ENCODE data around the gene CELSR3.

The CELSR3 gene

DNA sequence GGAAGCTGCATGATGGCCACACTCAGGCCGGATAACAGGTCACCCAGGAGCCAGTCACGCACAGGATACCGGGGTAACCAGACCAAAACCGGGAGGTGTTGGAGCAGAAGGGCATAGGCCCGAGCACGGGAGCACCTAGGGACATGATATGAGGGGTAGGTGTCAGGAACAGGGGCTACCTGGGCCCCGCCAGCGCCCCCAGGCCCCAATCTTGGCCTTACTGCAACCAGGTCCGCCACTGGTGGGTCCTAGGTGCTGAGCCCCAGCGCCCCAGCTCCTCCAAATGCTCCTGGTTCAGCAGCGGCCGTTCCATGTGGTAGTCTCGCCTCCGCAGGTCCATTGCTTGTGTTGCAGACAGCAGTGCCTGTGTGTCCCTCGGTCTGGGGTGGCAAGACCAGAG, 29.4 kb downstream of the CELSR3 start:
- no peak for DNase-seq (ENCODE audit: low read depth)

DNA sequence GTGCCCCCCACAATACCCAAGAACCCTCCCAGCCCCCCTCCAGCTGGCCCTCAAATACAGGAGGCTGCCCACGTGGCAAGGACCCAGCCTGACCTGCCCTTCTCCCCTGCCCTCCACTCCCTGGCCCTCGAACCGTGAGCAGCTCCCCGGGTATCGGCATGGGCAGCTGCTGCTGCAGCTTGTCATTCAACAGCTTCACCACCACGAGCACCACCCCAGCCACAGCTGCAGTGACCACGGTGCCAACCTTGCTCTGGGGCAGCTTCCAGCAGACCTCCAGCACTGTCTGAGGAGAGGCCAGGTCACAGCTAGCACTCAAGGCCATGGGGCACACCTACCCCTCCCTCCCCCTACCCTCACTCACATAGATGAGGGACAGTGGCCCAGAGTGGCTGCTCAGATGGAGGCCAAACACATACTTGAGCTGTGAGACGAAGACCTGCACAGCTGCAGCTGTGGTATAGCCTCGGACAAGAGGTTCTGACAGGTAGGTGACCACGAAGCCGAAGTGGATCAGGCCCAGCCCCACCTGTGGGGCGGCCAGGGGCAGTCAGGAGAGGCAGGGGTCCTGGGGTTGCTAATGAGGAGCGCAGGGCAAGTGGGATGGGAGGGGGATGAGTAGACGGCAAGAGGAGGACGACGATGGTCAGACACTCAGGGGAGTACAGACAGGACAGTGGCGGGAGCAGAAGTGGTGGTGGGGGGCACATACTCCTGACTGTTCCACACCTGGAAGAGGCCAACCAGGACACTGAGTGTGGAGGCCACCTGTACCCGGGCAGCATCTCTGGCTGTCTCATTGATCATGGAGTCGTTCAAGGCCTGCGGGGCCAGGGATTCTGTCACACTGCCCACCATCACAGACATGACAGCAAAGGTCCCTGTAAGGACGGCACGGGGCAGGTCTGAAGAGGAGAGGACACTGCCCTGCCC, 30.9 kb downstream of the CELSR3 start:
- DNase-seq (ENCODE audit: low read depth): no peak

DNA sequence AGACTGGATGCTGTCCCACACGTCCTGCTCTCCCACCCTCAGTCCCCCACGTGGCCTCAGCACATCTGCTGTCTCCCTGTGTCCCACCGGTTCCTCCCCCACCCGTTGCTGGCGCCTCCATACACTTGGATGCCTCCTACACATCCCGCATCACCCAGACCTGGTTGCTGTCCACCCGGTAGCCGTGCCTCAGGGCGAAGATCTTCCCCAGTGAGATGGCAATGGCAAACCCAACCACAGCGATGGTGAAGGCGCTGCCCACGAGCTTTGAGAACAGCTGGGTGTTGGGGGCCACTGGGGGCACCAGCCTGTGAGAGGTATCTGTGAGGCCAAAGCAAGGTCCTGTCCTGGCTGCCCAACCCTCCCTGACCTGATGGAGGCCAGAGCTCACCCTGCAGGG, 31.9 kb downstream of the CELSR3 start:
- no peak for DNase-seq (ENCODE audit: low read depth)

GRCh38 chr3:48630407-48630806, 32.3 kb downstream of the CELSR3 start:
- DNase-seq (ENCODE audit: low read depth): no peak

DNA sequence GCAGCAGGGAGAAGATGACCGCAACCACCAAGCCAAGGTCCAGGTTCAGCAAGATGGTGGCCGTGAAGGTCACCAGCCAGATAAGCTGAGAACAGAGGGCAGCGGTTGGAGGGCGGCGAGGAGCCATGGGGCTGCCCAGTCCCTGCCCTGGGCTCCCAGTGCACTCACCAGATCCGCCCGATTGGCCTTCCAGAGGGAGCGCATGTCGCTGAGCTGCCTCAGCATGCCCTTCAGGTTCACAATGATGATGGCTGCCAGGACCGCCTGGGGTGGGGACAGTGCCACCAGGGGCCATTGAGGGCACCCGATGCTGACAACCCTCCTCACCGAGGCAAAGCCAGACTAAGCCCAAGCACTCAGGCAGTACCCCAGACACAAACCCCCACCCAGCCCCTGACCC, 32.8 kb downstream of the CELSR3 start:
- DNase-seq (ENCODE audit: low read depth): no peak

GRCh38 chr3:48628277-48629017, 34.2 kb downstream of the CELSR3 start:
- no peak for DNase-seq (ENCODE audit: low read depth)

DNA sequence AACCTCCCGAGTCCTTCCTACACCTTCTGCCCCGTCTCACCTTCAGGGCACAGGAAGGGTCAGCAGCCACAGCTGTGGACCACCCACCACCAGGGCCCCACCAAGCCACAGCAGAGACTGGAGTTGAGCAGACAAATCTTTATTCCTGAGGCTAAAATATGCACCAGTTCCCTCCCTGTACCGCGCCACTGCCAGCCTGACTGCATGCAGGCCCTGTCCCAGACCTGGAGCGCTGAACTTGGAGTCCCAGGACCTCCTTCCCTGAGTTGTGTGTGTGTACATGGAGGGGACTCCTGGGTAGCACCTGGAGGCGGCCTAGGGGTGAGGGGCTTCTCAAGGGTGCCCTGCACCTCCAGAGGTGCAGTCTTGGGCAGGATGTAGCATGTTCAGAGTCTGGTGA, 37.1 kb downstream of the CELSR3 start:
- DNase-seq (ENCODE audit: low read depth): no peak

DNA sequence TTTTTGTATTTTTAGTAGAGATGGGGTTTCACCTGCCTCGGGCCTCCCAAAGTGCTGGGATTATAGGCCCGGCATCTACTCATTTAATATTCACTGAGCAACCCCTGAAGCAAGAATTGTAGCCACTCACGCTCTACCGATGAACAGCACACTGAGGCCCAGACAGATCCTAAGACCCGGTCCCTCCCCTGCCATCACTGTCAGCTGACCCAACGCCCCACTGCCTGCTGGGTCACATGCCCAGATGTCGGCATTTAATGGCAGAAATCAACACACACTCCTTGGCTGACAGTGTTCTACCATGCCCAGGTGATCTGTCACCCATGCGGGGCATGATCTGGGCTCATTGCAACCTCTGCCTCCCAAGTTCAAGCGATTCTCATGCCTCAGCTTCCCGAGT, 37.9 kb downstream of the CELSR3 start:
- DNase-seq (ENCODE audit: low read depth): no peak

DNA sequence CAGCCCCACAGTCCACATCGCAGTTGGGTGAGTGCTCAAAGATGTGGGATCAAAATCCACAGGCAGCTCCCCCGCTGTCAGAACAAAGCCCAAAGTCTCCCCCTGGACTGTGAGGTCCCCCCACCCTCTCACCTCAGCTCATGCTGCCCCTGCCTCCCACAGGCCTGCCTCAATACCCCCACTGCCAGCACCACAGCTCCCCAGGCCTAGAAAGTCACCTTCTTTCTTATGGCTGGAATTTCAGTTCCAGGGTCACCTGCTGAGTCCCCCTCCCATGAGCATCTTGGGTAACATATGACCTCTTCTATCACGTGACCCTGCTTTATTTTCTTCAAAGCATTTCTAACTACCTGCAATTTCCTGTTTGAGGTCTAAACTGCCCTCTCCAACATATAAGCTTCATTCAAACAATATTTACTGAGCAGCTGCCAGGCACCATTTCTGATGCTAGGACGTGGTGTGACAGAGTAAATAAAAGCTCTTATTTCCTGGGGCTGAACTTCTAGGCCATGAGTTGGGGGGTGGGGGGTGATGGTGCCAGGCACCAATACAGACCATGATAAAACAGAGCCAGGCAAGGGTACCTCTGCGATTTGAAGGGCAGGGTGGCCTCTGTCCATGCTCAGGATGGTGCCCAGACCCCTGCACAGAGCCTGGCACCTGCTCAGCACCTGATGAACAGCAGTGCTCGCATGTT, 38.7 kb downstream of the CELSR3 start:
- DNase-seq (ENCODE audit: low read depth): no peak

GRCh38 chr3:48621461-48621869, 41.2 kb downstream of the CELSR3 start, which contains the start of gene TMEM89:
Gene TMEM89, minus strand, starts transcription at chr3:48621769. Its CDS starts 13 bp downstream, at chr3:48621756.
- no peak for DNase-seq (ENCODE audit: low read depth)

- no peak for DNase-seq (ENCODE audit: low read depth)
Observed at GRCh38 chr3:48619541-48620524, 42.9 kb downstream of the CELSR3 start.

DNA sequence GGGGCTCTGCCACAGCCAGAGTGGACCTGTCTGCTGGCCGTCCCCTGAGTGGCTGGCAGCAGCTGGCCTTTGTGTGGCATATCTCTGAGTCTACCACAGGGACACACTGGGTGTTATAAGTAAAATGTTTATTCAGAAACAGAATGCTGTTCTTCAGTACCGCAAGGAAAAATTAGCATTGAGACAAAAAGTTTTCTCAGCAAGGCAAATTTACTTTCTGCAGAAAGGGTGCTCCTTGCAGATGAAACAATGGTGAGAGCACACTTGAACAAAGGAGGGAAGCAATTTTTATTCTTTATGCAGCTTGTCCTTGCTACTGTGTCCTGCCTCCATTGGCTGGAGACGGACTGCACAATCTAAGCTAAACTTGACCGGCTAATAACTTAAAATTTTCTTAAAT, 45.1 kb downstream of the CELSR3 start:
- no peak for DNase-seq (ENCODE audit: low read depth)

- DNase-seq (ENCODE audit: low read depth): no peak
Observed at GRCh38 chr3:48614044-48614443, 48.6 kb downstream of the CELSR3 start.

GRCh38 chr3:48612309-48612708, 50.4 kb downstream of the CELSR3 start:
- no peak for DNase-seq (ENCODE audit: low read depth)

GRCh38 chr3:48609088-48610005, 53.3 kb downstream of the CELSR3 start, which contains the start of gene UQCRC1:
Gene UQCRC1, minus strand, starts transcription at chr3:48609646. Its CDS starts 26 bp downstream, at chr3:48609620.
- peak; percentile 90 for DNase-seq (ENCODE audit: low read depth)

- DNase-seq (ENCODE audit: low read depth): no peak
Observed at GRCh38 chr3:48607519-48607918, 55.2 kb downstream of the CELSR3 start.

DNA sequence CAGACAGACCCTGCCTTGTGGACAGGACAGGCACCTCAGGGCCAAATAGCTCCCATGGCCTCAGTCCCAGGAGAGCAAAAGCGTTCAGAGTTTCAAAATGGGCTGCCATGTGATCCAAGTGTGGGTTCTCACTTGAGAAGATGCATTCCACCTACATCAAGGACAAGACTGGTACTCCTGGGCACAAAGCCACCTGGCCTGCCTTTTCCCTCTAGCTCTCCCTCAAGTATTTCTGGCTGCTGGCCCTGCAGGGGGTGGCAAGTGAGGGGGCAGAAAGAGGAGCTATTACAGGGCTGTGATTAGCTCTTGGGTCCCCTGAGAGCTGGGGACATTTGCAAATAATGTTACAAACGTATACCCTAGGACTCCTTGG, 61.1 kb downstream of the CELSR3 start:
- no peak for DNase-seq (ENCODE audit: low read depth)

- DNase-seq (ENCODE audit: low read depth): no peak
Observed at GRCh38 chr3:48600711-48601621, 61.7 kb downstream of the CELSR3 start.

All from activated T-cell treated with anti-CD3 and anti-CD28 coated beads for 1 hour (primary cell).